ENCODE measurements around the gene MYB. TPM values are rescaled to one million over a fixed set of nuclear protein-coding genes. Genes with fewer than 3 reads are reported as not detected.

MYB gene
- total RNA-seq, 3 donors from 2014 or later = 1.1 to 61.9 (median 37.0) TPM

DNA sequence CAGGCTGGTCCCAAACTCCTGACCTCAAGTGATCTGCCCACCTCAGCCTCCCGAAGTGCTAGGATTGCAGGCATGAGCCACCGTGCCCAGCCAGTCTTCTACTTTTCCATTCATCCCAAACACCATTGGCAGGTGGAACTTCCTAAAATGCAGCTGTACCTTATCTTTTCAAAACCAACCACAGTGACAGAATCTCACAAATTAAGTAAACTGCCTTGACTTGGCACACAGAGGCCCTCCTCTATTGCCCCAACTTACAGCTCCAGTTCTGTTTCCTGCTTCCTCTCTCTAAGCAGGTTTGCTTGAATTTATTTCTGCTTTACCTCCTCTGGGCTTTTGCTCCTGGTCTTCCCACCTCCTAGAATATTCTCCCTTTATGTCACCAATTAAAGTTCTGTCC is 7.6 kb downstream of the MYB start:
- H3K27me3 ChIP-seq = peaks cover 0 to 31% of the 10 kb centered on the region in 2 donors
- H3K9me3 ChIP-seq = no peaks in the 10 kb centered on the region
- H3K27ac ChIP-seq = no peak overlapping the region
- intact Hi-C loops (cut with DNase I; ENCODE audit: low total_unique reads) = no loop called here
- TF ChIP-seq POLR2AphosphoS5 (IDR thresholded peaks at IDR 0.05) (no peak), POLR2A (IDR thresholded peaks at IDR 0.05) (no peak)
- TF ChIP-seq, protein P1, sequence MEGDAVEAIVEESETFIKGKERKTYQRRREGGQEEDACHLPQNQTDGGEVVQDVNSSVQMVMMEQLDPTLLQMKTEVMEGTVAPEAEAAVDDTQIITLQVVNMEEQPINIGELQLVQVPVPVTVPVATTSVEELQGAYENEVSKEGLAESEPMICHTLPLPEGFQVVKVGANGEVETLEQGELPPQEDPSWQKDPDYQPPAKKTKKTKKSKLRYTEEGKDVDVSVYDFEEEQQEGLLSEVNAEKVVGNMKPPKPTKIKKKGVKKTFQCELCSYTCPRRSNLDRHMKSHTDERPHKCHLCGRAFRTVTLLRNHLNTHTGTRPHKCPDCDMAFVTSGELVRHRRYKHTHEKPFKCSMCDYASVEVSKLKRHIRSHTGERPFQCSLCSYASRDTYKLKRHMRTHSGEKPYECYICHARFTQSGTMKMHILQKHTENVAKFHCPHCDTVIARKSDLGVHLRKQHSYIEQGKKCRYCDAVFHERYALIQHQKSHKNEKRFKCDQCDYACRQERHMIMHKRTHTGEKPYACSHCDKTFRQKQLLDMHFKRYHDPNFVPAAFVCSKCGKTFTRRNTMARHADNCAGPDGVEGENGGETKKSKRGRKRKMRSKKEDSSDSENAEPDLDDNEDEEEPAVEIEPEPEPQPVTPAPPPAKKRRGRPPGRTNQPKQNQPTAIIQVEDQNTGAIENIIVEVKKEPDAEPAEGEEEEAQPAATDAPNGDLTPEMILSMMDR (IDR thresholded peaks at IDR 0.05) = no peak
- no peak for DNase-seq (ENCODE audit: low spot score in 2 of 2)
- H3K36me3 ChIP-seq = no peaks in the 10 kb centered on the region
- H3K4me1 ChIP-seq = no peaks in the 10 kb centered on the region
- no peak overlapping the region for H3K4me3 ChIP-seq

DNA sequence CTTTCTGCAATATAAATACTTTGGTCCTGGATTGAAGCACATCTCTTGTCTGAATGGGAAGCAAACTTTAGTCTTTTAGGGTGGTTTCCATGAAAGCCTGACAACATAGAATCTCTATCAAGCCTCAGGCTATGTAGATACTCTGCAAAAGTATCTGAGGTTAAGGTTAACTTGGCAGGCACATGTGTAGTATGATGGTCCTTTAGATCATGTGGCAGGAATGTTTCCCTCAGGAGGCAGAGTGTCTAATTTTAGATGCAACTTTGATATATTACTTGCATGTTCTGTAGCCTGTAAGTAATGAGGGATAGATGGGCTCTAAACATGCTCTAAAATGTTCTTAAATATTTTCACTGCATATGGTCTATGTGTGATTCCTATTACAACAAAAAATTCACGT is 8.2 kb downstream of the MYB start:
- no peak overlapping the region for H3K27ac ChIP-seq
- H3K36me3 ChIP-seq = no peaks in the 10 kb centered on the region
- H3K27me3 ChIP-seq = peaks cover 0 to 27% of the 10 kb centered on the region in 2 donors
- no peaks in the 10 kb centered on the region for H3K9me3 ChIP-seq
- intact Hi-C loops (cut with DNase I; ENCODE audit: low total_unique reads) = no loop called here
- DNase-seq (ENCODE audit: low spot score in 2 of 2) = no peak
- H3K4me1 ChIP-seq = no peaks in the 10 kb centered on the region
- TF ChIP-seq POLR2A (IDR thresholded peaks at IDR 0.05) = no peak
- TF ChIP-seq, protein P1 (IDR thresholded peaks at IDR 0.05) = no peak
- no peak overlapping the region for H3K4me3 ChIP-seq

DNA sequence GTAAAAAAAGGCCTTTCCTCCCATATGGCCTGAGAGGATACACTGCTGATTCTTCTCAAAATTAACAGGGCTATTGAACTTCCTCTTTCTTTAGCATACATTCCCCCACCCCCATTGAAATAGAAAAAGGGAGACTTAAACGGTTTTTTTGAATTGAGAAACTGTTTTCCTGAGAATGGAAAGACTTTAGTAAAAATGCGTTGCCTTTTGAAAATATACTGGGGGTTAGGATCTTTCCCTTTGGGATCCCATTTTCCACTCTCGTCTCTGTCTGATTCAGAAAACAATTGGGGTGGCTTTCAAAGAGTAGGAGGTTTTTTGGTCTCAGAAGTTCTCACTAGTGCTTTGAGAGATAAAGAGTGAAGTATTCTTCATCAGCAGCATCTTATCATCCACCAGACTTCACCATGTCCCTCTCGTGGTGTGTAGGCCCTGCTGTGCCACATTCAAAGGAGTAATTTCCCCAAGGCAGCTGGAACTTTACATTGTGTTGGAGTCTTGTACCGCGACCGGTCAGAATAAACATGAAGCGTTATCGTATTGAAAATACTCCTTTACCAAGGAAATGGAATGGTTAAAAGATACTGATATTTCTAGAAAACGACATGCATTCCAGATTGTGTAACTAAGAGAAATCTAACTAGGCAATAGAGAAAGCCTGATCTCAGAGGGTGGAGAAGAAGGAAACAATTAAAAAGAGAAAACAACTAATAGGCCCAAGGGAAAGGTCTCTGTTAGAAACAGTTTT is 10.6 kb downstream of the MYB start:
- Histone ChIP-seq H3K4me3 (no peak overlapping the region), H3K27ac (no peak overlapping the region), H3K4me1 (no peaks in the 10 kb centered on the region), H3K9me3 (no peaks in the 10 kb centered on the region), H3K27me3 (peaks cover 0 to 7% of the 10 kb centered on the region in 2 donors), H3K36me3 (no peaks in the 10 kb centered on the region)
- intact Hi-C loops (cut with DNase I; ENCODE audit: low total_unique reads) = no loop called here
- TF ChIP-seq POLR2A (IDR thresholded peaks at IDR 0.05) = no peak
- no peak for TF ChIP-seq POLR2AphosphoS5 (IDR thresholded peaks at IDR 0.05)
- TF ChIP-seq, protein P1 (IDR thresholded peaks at IDR 0.05) = no peak
- no peak for DNase-seq (ENCODE audit: low spot score in 2 of 2)

DNA sequence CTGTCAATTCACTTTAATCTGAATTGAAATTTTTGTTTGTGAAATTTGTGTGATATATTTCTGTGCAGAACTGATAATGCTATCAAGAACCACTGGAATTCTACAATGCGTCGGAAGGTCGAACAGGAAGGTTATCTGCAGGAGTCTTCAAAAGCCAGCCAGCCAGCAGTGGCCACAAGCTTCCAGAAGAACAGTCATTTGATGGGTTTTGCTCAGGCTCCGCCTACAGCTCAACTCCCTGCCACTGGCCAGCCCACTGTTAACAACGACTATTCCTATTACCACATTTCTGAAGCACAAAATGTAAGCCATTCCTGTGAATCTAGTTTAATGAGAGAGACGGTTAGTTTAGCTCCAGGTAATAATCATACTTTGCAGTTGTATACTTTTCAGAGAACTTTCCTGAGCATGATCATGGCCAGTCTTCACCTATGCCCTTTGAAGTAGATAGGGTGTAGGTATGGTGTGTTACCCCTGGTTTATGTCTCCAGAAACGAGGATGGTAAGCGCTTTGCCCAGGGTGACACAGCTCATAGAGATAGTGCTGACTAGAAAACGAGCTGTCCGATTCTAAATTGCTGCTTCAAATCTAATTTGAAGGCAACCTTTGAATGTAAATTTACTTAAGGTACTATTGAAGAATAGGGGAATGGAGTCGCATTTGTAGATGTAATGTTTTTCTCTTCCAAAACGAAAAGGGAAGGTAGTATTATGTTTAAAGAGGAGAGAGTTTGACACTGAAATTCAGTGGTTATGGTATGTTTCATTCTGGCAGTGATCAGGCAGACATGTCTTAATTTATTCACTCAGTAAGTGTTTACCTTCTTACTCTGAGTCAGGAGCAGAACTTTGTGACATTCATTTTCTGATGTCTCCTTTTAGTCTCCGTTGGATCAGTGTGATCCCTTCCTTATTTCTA is 11.4 kb downstream of the MYB start:
- no peak overlapping the region for H3K27ac ChIP-seq
- peaks cover 0 to 4% of the 10 kb centered on the region in 2 donors for H3K27me3 ChIP-seq
- no peaks in the 10 kb centered on the region for H3K9me3 ChIP-seq
- intact Hi-C loops (cut with DNase I; ENCODE audit: low total_unique reads) = no loop called here
- DNase-seq (ENCODE audit: low spot score in 2 of 2) = no peak
- no peaks in the 10 kb centered on the region for H3K4me1 ChIP-seq
- no peaks in the 10 kb centered on the region for H3K36me3 ChIP-seq
- TF ChIP-seq POLR2AphosphoS5 (IDR thresholded peaks at IDR 0.05) (no peak), POLR2A (IDR thresholded peaks at IDR 0.05) (no peak)
- H3K4me3 ChIP-seq = no peak overlapping the region

DNA sequence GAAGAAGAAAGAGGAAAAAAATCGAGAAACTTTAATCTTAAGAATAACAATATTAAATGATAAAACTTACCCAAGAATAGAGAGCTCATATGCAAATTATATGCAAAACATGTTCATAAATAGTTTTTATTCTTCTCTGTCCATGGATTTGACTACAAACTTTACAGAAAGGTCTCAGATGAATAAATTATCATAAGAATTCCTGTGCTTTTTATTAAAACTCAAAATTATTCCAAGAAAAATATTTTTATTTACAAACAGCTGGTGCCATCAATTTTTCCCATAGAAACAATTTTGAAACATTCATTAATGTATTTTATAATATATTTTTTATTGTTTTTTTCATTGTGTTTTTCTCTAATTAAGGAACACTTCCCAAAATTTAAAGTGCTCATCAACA is 12.1 kb downstream of the MYB start:
- intact Hi-C loops (cut with DNase I; ENCODE audit: low total_unique reads) = no loop called here
- Histone ChIP-seq H3K27me3 (no peaks in the 10 kb centered on the region), H3K4me1 (no peaks in the 10 kb centered on the region), H3K27ac (no peak overlapping the region), H3K4me3 (no peak overlapping the region), H3K9me3 (no peaks in the 10 kb centered on the region), H3K36me3 (no peaks in the 10 kb centered on the region)
- no peak for DNase-seq (ENCODE audit: low spot score in 2 of 2)
- TF ChIP-seq, protein P1 (IDR thresholded peaks at IDR 0.05) = no peak
- TF ChIP-seq POLR2AphosphoS5 (IDR thresholded peaks at IDR 0.05) = no peak
- TF ChIP-seq POLR2A (IDR thresholded peaks at IDR 0.05) = no peak
